Thyroid gland (tissue), 4 donors: ENCODE results near the gene BUD23.

ENCODE experiments used
- CTCF ChIP-seq, 6 experiments: fragments of 200-600 bp in 3 of 6; fragments of 450-650 bp in 3 of 6; sonication (generic) in 3 of 6; IDR thresholded peaks; one replicate each; pipeline ENCODE4 v1.5.1; 2016 to 2019; ENCODE audit warnings: antibody characterized with exemption in 6 of 6, mild to moderate bottlenecking in 2 of 6, inconsistent platforms in 1 of 6, moderate library complexity in 1 of 6
- POLR2A ChIP-seq, 2 donors: fragments of 450-650 bp; IDR thresholded peaks; one replicate each; pipeline ENCODE4 v1.6.1; 2017; ENCODE audit warnings: antibody characterized with exemption in 2 of 2, mild to moderate bottlenecking in 2 of 2, moderate library complexity in 1 of 2

GRCh38 chr7:73699370-73700068 lies 16.1 kb downstream of the BUD23 start:
- no peak for TF ChIP-seq CTCF (IDR thresholded peaks at IDR 0.05)
- TF ChIP-seq POLR2A (IDR thresholded peaks at IDR 0.05), result no peak
